ENCODE measurements around the gene CDX2.

CDX2 gene

GRCh38 chr13:27917121-27917947 is 51.8 kb downstream of the CDX2 start:
- DNase-seq (ENCODE audit: low spot score), result no peak

- DNase-seq (ENCODE audit: low spot score), result no peak
Measured at GRCh38 chr13:27915301-27916207, 53.6 kb downstream of the CDX2 start.

GRCh38 chr13:27913160-27913559 is 56.0 kb downstream of the CDX2 start:
- no peak for DNase-seq (ENCODE audit: low spot score)

GRCh38 chr13:27911521-27911920 is 57.6 kb downstream of the CDX2 start:
- DNase-seq (ENCODE audit: low spot score), result no peak
